Measurements from ENCODE around the gene KLHDC7B. TPM values are rescaled to one million over a fixed set of nuclear protein-coding genes. Genes with fewer than 3 reads are reported as not detected.
"Not testable (repeated sequence)": the region's sequence is repeated elsewhere in the genome, so short reads cannot be mapped to it uniquely, and the experiment has no call there.

Gene KLHDC7B
- total RNA-seq, 1 experiment from 2014 or later = 1.6 TPM

GRCh38 chr22:50540381-50540780 lies 5.3 kb upstream of the KLHDC7B start:
- DNase-seq (ENCODE audit: low spot score) = no peak
- Histone ChIP-seq H3K27me3 (replicated peaks; ENCODE audit: insufficient read depth, low read depth, low read length, poor library complexity) (no peaks in the 10 kb centered on the region), H3K4me1 (ENCODE audit: insufficient read depth, low read length, poor library complexity, severe bottlenecking) (peaks cover 24% of the 10 kb centered on the region), H3K9me3 (ENCODE audit: low read depth, low read length, poor library complexity, severe bottlenecking) (no peaks in the 10 kb centered on the region), H3K36me3 (ENCODE audit: insufficient read depth, low read length, poor library complexity, severe bottlenecking) (no peaks in the 10 kb centered on the region), H3K4me3 (ENCODE audit: low read depth, low read length, poor library complexity, severe bottlenecking) (no peak overlapping the region), H3K27ac (ENCODE audit: low read depth, low read length, poor library complexity, severe bottlenecking) (no peak overlapping the region)
- TF ChIP-seq CTCF (conservative IDR thresholded peaks at IDR 0.05; ENCODE audit: low read depth, low read length) (no peak), EZH2 (IDR thresholded peaks at IDR 0.05; ENCODE audit: borderline replicate concordance, low read depth, low read length, poor library complexity, severe bottlenecking) (no peak)
- ChIA-PET POLR2A (ENCODE audit: low non-redundant PET) (no interaction called here), CTCF (interaction anchor here (0.6 to 4.1 kb wide), 2 partner anchors 15 to 80 kb away, joined by 8 to 19 read pairs; partner anchors contain the start of gene SCO2)
- BruUV-seq (replicated peaks) = no TSS peak
- intact Hi-C loops (cut with micrococcal nuclease; ENCODE audit: unreplicated experiment) = loop anchor here (10.0 kb wide), 1 partner anchor 64 kb away; the partner anchor contains the start of gene MAPK8IP2

- DNase-seq (ENCODE audit: low spot score); H3K36me3 ChIP-seq (ENCODE audit: insufficient read depth, low read length, poor library complexity, severe bottlenecking); POLR2A ChIA-PET (ENCODE audit: low non-redundant PET); H3K4me3 ChIP-seq (ENCODE audit: low read depth, low read length, poor library complexity, severe bottlenecking); H3K9me3 ChIP-seq (ENCODE audit: low read depth, low read length, poor library complexity, severe bottlenecking); BruUV-seq (replicated peaks); H3K27ac ChIP-seq (ENCODE audit: low read depth, low read length, poor library complexity, severe bottlenecking); H3K27me3 ChIP-seq (replicated peaks; ENCODE audit: insufficient read depth, low read depth, low read length, poor library complexity); CTCF ChIA-PET: not testable (repeated sequence)
- intact Hi-C loops (cut with micrococcal nuclease; ENCODE audit: unreplicated experiment) = loop anchor here (10.0 kb wide), 1 partner anchor 63 kb away; the partner anchor contains the start of gene MAPK8IP2
- H3K4me1 ChIP-seq (ENCODE audit: insufficient read depth, low read length, poor library complexity, severe bottlenecking) = peaks cover 30% of the 10 kb centered on the region
Measured at GRCh38 chr22:50541667-50542026, 4.1 kb upstream of the KLHDC7B start.

GRCh38 chr22:50542416-50542927 lies 3.2 kb upstream of the KLHDC7B start:
- no peak for DNase-seq (ENCODE audit: low spot score)
- Histone ChIP-seq H3K27me3 (replicated peaks; ENCODE audit: insufficient read depth, low read depth, low read length, poor library complexity) (no peaks in the 10 kb centered on the region), H3K36me3 (ENCODE audit: insufficient read depth, low read length, poor library complexity, severe bottlenecking) (no peaks in the 10 kb centered on the region), H3K4me1 (ENCODE audit: insufficient read depth, low read length, poor library complexity, severe bottlenecking) (peaks cover 30% of the 10 kb centered on the region), H3K27ac (ENCODE audit: low read depth, low read length, poor library complexity, severe bottlenecking) (no peak overlapping the region), H3K9me3 (ENCODE audit: low read depth, low read length, poor library complexity, severe bottlenecking) (no peaks in the 10 kb centered on the region), H3K4me3 (ENCODE audit: low read depth, low read length, poor library complexity, severe bottlenecking) (no peak overlapping the region)
- BruUV-seq (replicated peaks) = no TSS peak
- ChIA-PET POLR2A (ENCODE audit: low non-redundant PET) (no interaction called here), CTCF (no interaction called here)
- TF ChIP-seq EZH2 (IDR thresholded peaks at IDR 0.05; ENCODE audit: borderline replicate concordance, low read depth, low read length, poor library complexity, severe bottlenecking) = no peak
- TF ChIP-seq CTCF (conservative IDR thresholded peaks at IDR 0.05; ENCODE audit: low read depth, low read length) = no peak
- intact Hi-C loops (cut with micrococcal nuclease; ENCODE audit: unreplicated experiment) = loop anchor here (10.0 kb wide), 1 partner anchor 62 kb away; the partner anchor contains the start of gene MAPK8IP2

Measured in A673 (cell line).